HL-60 (cell line): ENCODE data around the gene CEND1.
A peak's percentile ranks its signal among the peaks of the same experiment; 100 is the strongest.

Source experiments
- DNase-seq, 2 experiments: peaks; one replicate each; pipeline ENCODE4 v3.0.0-alpha.2; 2010 to 2020; ENCODE audit warnings: low read depth in 1 of 2, low spot score in 1 of 2
- H3K27ac ChIP-seq: fragments of 250-450 bp; sonication (Bioruptor Pico); replicated peaks from 2 replicates; pipeline ENCODE4 v1.5.1; 2020; ENCODE audit warnings: mild to moderate bottlenecking, moderate library complexity
- H3K27me3 ChIP-seq: fragments of 250-450 bp; sonication (Bioruptor Pico); 2 replicates; pipeline ENCODE4 v1.5.1; 2021; ENCODE audit warnings: mild to moderate bottlenecking, moderate library complexity; ENCODE audit not compliant: insufficient read depth, poor library complexity, severe bottlenecking
- H3K4me3 ChIP-seq: replicated peaks from 2 replicates; pipeline ENCODE4 v1.5.1; 2011; ENCODE audit warnings: mild to moderate bottlenecking, control low read depth, low read length; ENCODE audit not compliant: insufficient read depth
- CTCF ChIP-seq: IDR thresholded peaks from one replicate; pipeline ENCODE4 v1.5.1; 2011; ENCODE audit warnings: low read length, control low read depth, inconsistent platforms; ENCODE audit not compliant: insufficient read depth
- GABPA ChIP-seq: IDR thresholded peaks from 2 replicates; pipeline ENCODE4 v1.6.1; 2012; ENCODE audit warnings: low read depth
- POLR2AphosphoS5 ChIP-seq: IDR thresholded peaks from 2 replicates; pipeline ENCODE4 v1.6.1; 2012; ENCODE audit warnings: low read depth
- REST ChIP-seq: IDR thresholded peaks from 2 replicates; pipeline ENCODE4 v1.6.1; 2012; ENCODE audit warnings: low read depth; ENCODE audit not compliant: insufficient replicate concordance
- SPI1 ChIP-seq: IDR thresholded peaks from 2 replicates; pipeline ENCODE4 v1.6.1; 2012; ENCODE audit warnings: low read depth, mild to moderate bottlenecking, borderline replicate concordance

Gene CEND1

GRCh38 chr11:830295-831117, 40.6 kb upstream of the CEND1 start:
- H3K27ac ChIP-seq: no peak overlapping the region
- TF ChIP-seq REST (no peak), CTCF (no peak), SPI1 (no peak), GABPA (no peak), POLR2AphosphoS5 (no peak)
- no peak for DNase-seq
- H3K4me3 ChIP-seq: no peak overlapping the region
- H3K27me3 ChIP-seq: peaks cover 9% of the 10 kb centered on the region

- no peak overlapping the region for H3K27ac ChIP-seq
- DNase-seq: no peak
- TF ChIP-seq SPI1 (no peak), CTCF (no peak), POLR2AphosphoS5 (no peak), GABPA (no peak), REST (no peak)
- H3K27me3 ChIP-seq: peaks cover 9% of the 10 kb centered on the region
- no peak overlapping the region for H3K4me3 ChIP-seq
Observed at GRCh38 chr11:829847-830294, 40.0 kb upstream of the CEND1 start.

- Histone ChIP-seq H3K27me3 (peaks cover 9% of the 10 kb centered on the region), H3K4me3 (no peak overlapping the region), H3K27ac (peak overlapping the region; percentile 16; the same call in 1 of the 2 replicates)
- no peak for DNase-seq
- TF ChIP-seq SPI1: no peak
- TF ChIP-seq GABPA: no peak
- no peak for TF ChIP-seq REST
- no peak for TF ChIP-seq POLR2AphosphoS5
- TF ChIP-seq CTCF: no peak
Observed at GRCh38 chr11:829176-829846, 39.4 kb upstream of the CEND1 start.
